GM23248 (cell line): ENCODE data around the gene ISY1. TPM values are rescaled to one million over a fixed set of nuclear protein-coding genes. Genes with fewer than 3 reads are reported as not detected.
A peak's percentile ranks its signal among the peaks of the same experiment; 100 is the strongest.
"Not testable (repeated sequence)": the region's sequence is repeated elsewhere in the genome, so short reads cannot be mapped to it uniquely, and the experiment has no call there.

Experiments used
- DNase-seq: peaks from one replicate; pipeline ENCODE4 v3.0.0-alpha.2; 2015
- H2AFZ ChIP-seq: fragments of 200-600 bp; sonication (generic); 2 replicates; pipeline ENCODE4 v1.6.1; 2016; ENCODE audit warnings: antibody characterized with exemption
- H3F3A ChIP-seq: fragments of 200-600 bp; sonication (generic); 2 replicates; pipeline ENCODE4 v1.6.1; 2016; ENCODE audit warnings: mild to moderate bottlenecking, antibody characterized with exemption, mixed run types; ENCODE audit not compliant: insufficient read depth
- H3K27ac ChIP-seq: fragments of 200-600 bp; sonication (generic); 2 replicates; pipeline ENCODE4 v1.5.1; 2016; ENCODE audit warnings: mild to moderate bottlenecking
- H3K27me3 ChIP-seq: fragments of 200-600 bp; sonication (generic); replicated peaks from 2 replicates; pipeline ENCODE4 v1.6.1; 2016; ENCODE audit warnings: mild to moderate bottlenecking; ENCODE audit not compliant: insufficient read depth
- H3K36me3 ChIP-seq: fragments of 200-600 bp; sonication (generic); 2 replicates; pipeline ENCODE4 v1.6.1; 2016; ENCODE audit warnings: low read depth, mild to moderate bottlenecking
- H3K4me1 ChIP-seq: fragments of 200-600 bp; sonication (generic); 2 replicates; pipeline ENCODE4 v1.6.1; 2016; ENCODE audit warnings: mild to moderate bottlenecking; ENCODE audit not compliant: insufficient read depth
- H3K4me2 ChIP-seq: fragments of 200-600 bp; sonication (generic); one replicate; pipeline ENCODE4 v1.6.1; 2016; ENCODE audit warnings: mild to moderate bottlenecking; ENCODE audit not compliant: unreplicated experiment
- H3K4me3 ChIP-seq: fragments of 200-600 bp; sonication (generic); 2 replicates; pipeline ENCODE4 v1.5.1; 2016; ENCODE audit warnings: mild to moderate bottlenecking
- H3K79me2 ChIP-seq: fragments of 200-600 bp; sonication (generic); 2 replicates; pipeline ENCODE4 v1.6.1; 2016; ENCODE audit warnings: mild to moderate bottlenecking; ENCODE audit not compliant: insufficient read depth
- H3K9ac ChIP-seq: fragments of 200-600 bp; sonication (generic); 2 replicates; pipeline ENCODE4 v1.6.1; 2016; ENCODE audit warnings: mild to moderate bottlenecking
- H3K9me2 ChIP-seq: fragments of 200-600 bp; sonication (generic); 2 replicates; pipeline ENCODE4 v1.6.1; 2016; ENCODE audit warnings: mixed run types, mild to moderate bottlenecking, moderate library complexity; ENCODE audit not compliant: insufficient read depth
- H3K9me3 ChIP-seq: fragments of 200-600 bp; sonication (generic); one replicate; pipeline ENCODE4 v1.6.1; 2017; ENCODE audit warnings: low read depth
- H4K20me1 ChIP-seq: fragments of 200-600 bp; sonication (generic); 2 replicates; pipeline ENCODE4 v1.6.0; 2016; ENCODE audit not compliant: insufficient read depth
- EZH2 ChIP-seq: fragments of 200-600 bp; sonication (generic); IDR thresholded peaks from 2 replicates; pipeline ENCODE4 v1.6.1; 2018; ENCODE audit warnings: antibody characterized with exemption, mild to moderate bottlenecking; ENCODE audit not compliant: insufficient read depth, poor library complexity, severe bottlenecking
- EZH2phosphoT487 ChIP-seq: fragments of 200-600 bp; sonication (generic); IDR thresholded peaks from 2 replicates; pipeline ENCODE4 v1.6.1; 2018; ENCODE audit warnings: antibody characterized with exemption, moderate library complexity, mild to moderate bottlenecking, low read depth; ENCODE audit not compliant: insufficient read depth
- WGBS, 2 experiments: methylation state at CpG; one replicate each; pipeline ENCODE4 v1.1.6; 2015 to 2017; ENCODE audit warnings: low lambda C conversion rate in 2 of 2, low coverage in 1 of 2; ENCODE audit errors: missing lambda C conversion rate in 2 of 2; 5-methylcytosine and 5-hydroxymethylcytosine counted together
- in situ Hi-C: fragments of 300-500 bp; cut with MboI; formaldehyde crosslinking; loops from 2 replicates; pipeline ENCODE4 v1.15.0; 2020
- polyA plus RNA-seq: library from polyadenylated mRNA; unstranded; fragments of >200 nt; fragmentation: Nextera tagmentation; extraction: Ambion mirVana; gene quantifications from 2 replicates; pipeline ENCODE4 v1.2.1, GENCODE V29; 2016
- total RNA-seq: library from RNA; depleted of rRNA; stranded (reverse); fragments of >200 nt; shearing (Covaris generic); gene quantifications from 2 replicates; pipeline ENCODE4 v1.2.3, GENCODE V29; 2014

Gene ISY1
- total and polyA plus RNA-seq, 2 experiments from 2014 or later: 33.8 to 51.3 TPM

DNA sequence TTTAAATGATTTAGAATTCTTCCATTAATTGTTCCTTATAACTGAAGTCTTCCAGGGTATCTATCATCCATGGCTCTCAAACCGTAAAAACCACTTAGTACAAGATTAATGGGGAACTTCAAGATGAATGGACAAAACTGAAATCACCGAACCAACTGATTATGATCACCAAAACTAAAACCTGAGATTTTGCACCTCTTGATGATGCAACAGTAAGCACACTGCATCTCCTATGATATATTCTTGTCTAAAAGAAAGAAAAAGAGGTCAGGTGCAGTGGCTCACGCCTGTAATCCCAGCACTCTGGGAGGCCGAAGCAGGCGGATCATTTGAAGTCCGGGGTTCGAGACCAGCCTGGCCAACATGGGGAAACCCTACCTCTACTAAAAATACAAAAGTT, 3.6 kb upstream of the ISY1 start:
- Histone ChIP-seq H4K20me1 (no peaks in the 10 kb centered on the region), H3K4me2 (no peak overlapping the region), H3K27ac (no peak overlapping the region), H3K9me3 (no peaks in the 10 kb centered on the region), H2AFZ (no peak overlapping the region), H3K9ac (no peak overlapping the region), H3K9me2 (no peaks in the 10 kb centered on the region), H3K36me3 (peaks cover 30% of the 10 kb centered on the region), H3K4me1 (peaks cover 12% of the 10 kb centered on the region), H3K4me3 (no peak overlapping the region), H3K27me3 (no peaks in the 10 kb centered on the region), H3F3A (peaks cover 64% of the 10 kb centered on the region), H3K79me2 (peaks cover 58% of the 10 kb centered on the region)
- 74 to 77% methylated on average over 7 of the region's 7 CpGs for WGBS, 2 experiments
- no peak for DNase-seq
- in situ Hi-C loops: no loop called here
- TF ChIP-seq EZH2 (no peak), EZH2phosphoT487 (no peak)

DNA sequence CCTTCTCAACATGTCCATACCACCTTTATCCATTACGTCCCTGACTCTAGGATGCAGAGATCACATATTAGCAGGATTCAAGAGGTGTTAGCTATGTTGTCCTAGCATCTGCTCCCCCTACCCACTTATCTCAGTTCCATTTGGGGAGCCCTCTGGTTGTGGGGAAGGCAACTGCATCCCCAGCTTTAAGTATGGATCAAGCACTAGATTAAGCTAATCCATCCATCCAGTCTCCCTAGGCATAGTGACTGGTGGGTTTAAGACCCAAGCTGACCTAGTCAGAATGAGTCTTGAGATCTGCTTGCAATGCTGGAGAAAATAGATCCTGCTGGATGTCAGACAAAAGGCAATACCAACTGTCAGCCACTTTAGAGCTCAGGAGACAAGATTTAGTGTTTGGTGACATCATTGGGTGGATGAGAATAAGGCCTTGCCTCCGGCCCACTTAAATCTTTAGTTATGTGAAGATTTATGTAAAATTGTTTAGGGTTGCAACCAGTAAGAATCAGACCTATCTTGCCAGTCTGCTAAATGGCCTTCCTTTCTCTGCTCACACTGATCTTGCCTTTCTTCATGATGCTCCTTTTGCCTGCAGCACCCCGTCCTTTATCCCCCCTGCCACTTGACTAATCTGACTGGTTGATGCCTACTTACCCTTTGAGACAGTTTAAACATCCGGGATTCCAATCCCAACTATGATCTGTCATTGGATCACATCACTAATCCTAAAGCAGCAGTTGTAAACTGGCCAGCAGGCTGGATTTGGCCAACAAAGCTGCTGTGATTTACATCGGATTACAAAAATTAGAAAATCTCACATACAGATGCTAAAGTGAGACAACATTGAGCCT, 2.1 kb upstream of the ISY1 start:
- Histone ChIP-seq H3K9ac (peak overlapping the region; percentile 92), H3K9me3 (no peaks in the 10 kb centered on the region), H2AFZ (no peak overlapping the region), H3K36me3 (peaks cover 22% of the 10 kb centered on the region), H3K9me2 (no peaks in the 10 kb centered on the region), H3K27me3 (no peaks in the 10 kb centered on the region), H3K79me2 (peaks cover 61% of the 10 kb centered on the region), H3K4me2 (no peak overlapping the region), H3F3A (peaks cover 60% of the 10 kb centered on the region), H3K4me3 (peak overlapping the region; percentile 98), H4K20me1 (no peaks in the 10 kb centered on the region), H3K27ac (peak overlapping the region; percentile 96; the same call in 1 of the 2 replicates), H3K4me1 (peaks cover 18% of the 10 kb centered on the region)
- WGBS, 2 experiments: 57 to 62% methylated on average over 5 of the region's 5 CpGs
- in situ Hi-C loops: no loop called here
- DNase-seq: peak; percentile 22
- TF ChIP-seq EZH2 (no peak), EZH2phosphoT487 (no peak)

DNA sequence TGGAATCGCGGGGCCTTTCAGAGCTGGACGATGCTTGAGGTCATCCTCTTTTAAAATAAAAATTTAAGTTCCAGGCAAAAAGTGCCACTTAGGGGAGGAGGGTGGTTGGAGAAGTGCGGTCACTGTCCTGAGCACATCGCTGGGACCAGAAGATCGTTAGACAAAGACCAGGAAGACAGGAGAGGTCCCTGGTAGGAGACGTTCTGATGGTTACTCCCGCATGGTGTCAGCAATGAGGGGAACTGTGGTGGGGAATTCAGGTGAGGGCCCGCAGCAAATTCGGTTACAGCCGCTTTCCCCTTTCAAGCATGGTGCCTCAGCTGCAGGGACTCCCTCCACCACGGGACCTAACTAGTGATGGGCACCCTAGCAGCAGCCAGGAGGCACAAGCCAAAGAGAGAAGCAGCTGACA, 1.0 kb upstream of the ISY1 start:
- peak; percentile 60 for DNase-seq
- in situ Hi-C loops: no loop called here

DNA sequence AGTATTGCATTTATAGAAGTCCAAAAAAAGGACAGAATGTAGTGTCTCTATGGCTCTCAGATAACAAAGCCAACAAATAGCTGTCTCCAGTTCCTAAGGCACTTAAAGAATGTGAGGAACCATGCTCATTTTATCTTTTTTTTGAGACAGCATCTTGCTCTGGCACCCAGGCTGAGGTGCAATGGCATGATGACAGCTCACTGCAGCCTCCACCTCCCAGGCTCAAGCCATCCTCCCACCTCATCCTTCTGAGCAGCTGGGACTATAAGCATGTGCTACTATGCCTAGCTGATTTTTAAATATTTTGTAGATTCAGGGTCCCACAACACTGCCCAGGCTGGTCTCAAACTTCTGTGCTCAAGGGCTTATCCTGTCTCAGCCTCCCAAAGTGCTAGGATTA, 16.1 kb downstream of the ISY1 start:
- H3K9ac ChIP-seq: no peak overlapping the region
- TF ChIP-seq EZH2 (no peak), EZH2phosphoT487 (no peak)
- H2AFZ ChIP-seq: no peak overlapping the region
- H3F3A ChIP-seq: no peaks in the 10 kb centered on the region
- H3K4me2 ChIP-seq: no peak overlapping the region
- in situ Hi-C loops: no loop called here
- H3K9me3 ChIP-seq: no peaks in the 10 kb centered on the region
- no peak for DNase-seq
- H3K9me2 ChIP-seq: no peaks in the 10 kb centered on the region
- no peak overlapping the region for H3K4me3 ChIP-seq
- no peaks in the 10 kb centered on the region for H3K79me2 ChIP-seq
- no peaks in the 10 kb centered on the region for H3K27me3 ChIP-seq
- H3K36me3 ChIP-seq: 0 out of 2 replicates have a peak, but pooled peaks cover 11% of the 10 kb centered on the region
- no peaks in the 10 kb centered on the region for H3K4me1 ChIP-seq
- H3K27ac ChIP-seq: no peak overlapping the region
- no peaks in the 10 kb centered on the region for H4K20me1 ChIP-seq

More for the DNA sequence above, 1.0 kb upstream of the ISY1 start:
- 0 to 1% methylated on average over 12 of the region's 12 CpGs for WGBS, 2 experiments
- Histone ChIP-seq H4K20me1 (no peaks in the 10 kb centered on the region), H2AFZ (peak overlapping the region; percentile 92), H3K4me2 (peak overlapping the region; percentile 100), H3K4me1 (peaks cover 18% of the 10 kb centered on the region), H3K4me3 (peak overlapping the region; percentile 98), H3K27me3 (no peaks in the 10 kb centered on the region), H3K9ac (peak overlapping the region; percentile 92), H3F3A (peaks cover 49% of the 10 kb centered on the region), H3K27ac (peak overlapping the region; percentile 96), H3K9me3 (no peaks in the 10 kb centered on the region), H3K36me3 (peaks cover 16% of the 10 kb centered on the region), H3K9me2 (no peaks in the 10 kb centered on the region), H3K79me2 (peaks cover 54% of the 10 kb centered on the region)
- TF ChIP-seq EZH2phosphoT487 (no peak), EZH2 (no peak)

DNA sequence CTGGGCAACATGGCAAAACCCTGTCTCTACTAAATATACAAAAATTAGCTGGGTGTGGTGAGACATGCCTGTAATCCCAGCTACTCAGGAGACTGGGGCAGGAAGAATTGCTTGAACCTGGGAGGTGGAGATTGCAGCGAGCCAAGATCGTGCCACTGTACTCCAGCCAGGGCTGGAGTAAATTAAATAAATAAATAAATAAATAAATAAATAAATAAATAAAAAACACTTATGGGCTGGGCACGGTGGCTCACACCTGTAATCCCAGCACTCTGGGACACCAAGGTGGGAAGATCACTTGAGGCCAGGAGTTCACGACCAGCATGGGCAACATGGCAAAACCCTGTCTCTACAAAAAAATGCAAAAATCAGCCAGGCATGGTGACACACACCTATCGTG, 19.9 kb downstream of the ISY1 start:
- H3K4me1 ChIP-seq, H3K9ac ChIP-seq, H2AFZ ChIP-seq, H3K27ac ChIP-seq, H4K20me1 ChIP-seq, DNase-seq, in situ Hi-C loops, H3K27me3 ChIP-seq, H3K9me3 ChIP-seq, H3K79me2 ChIP-seq, H3K4me2 ChIP-seq, H3F3A ChIP-seq, H3K9me2 ChIP-seq, H3K4me3 ChIP-seq: not testable (repeated sequence)
- H3K36me3 ChIP-seq: peaks cover 19% of the 10 kb centered on the region
- 95 to 98% methylated on average over 5 of the region's 5 CpGs for WGBS, 2 experiments
